Astrocyte of the spinal cord (primary cell): Measurements from ENCODE around the gene UXS1.

ENCODE experiments used
- DNase-seq: peaks from one replicate; pipeline ENCODE4 v3.0.0; 2011; ENCODE audit warnings: low read depth, low spot score
- H3K4me3 ChIP-seq: 2 replicates; pipeline ENCODE4 v1.5.1; 2011; ENCODE audit warnings: low read depth, mild to moderate bottlenecking, low read length, moderate library complexity
- in situ Hi-C: cut with HindIII; loops from 2 replicates; pipeline ENCODE4 v1.10.0; 2017; ENCODE audit warnings: low sequenced_read_pairs
- TF ChIP-seq, protein P1 (sequence below): IDR thresholded peaks from 2 replicates; pipeline ENCODE4 v1.5.1; 2012; ENCODE audit warnings: low read depth, mild to moderate bottlenecking, low read length, inconsistent platforms

UXS1 gene

DNA sequence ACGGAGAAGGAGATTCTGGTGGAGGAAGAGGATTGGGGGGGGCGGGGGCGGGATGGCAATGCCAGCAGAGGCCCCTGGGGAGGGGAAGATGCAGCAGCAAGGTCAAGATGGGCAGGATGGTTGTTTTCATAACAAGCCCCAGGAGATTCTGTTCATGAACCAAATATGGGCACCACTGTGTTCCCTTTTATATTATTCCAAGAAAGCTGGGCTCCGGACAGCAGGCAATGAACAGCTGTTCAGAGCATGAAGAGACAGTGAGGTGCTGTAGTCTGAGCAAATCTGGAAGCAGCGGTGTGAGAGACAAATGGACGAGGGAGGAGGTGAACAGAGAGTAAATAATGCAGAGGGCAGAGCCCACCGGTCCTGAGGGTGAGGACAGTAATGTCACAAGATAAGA lies 20.0 kb downstream of the UXS1 start:
- DNase-seq, result no peak
- TF ChIP-seq, protein P1, sequence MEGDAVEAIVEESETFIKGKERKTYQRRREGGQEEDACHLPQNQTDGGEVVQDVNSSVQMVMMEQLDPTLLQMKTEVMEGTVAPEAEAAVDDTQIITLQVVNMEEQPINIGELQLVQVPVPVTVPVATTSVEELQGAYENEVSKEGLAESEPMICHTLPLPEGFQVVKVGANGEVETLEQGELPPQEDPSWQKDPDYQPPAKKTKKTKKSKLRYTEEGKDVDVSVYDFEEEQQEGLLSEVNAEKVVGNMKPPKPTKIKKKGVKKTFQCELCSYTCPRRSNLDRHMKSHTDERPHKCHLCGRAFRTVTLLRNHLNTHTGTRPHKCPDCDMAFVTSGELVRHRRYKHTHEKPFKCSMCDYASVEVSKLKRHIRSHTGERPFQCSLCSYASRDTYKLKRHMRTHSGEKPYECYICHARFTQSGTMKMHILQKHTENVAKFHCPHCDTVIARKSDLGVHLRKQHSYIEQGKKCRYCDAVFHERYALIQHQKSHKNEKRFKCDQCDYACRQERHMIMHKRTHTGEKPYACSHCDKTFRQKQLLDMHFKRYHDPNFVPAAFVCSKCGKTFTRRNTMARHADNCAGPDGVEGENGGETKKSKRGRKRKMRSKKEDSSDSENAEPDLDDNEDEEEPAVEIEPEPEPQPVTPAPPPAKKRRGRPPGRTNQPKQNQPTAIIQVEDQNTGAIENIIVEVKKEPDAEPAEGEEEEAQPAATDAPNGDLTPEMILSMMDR, result no peak
- in situ Hi-C loops, result no loop called here
- H3K4me3 ChIP-seq, result no peak overlapping the region

DNA sequence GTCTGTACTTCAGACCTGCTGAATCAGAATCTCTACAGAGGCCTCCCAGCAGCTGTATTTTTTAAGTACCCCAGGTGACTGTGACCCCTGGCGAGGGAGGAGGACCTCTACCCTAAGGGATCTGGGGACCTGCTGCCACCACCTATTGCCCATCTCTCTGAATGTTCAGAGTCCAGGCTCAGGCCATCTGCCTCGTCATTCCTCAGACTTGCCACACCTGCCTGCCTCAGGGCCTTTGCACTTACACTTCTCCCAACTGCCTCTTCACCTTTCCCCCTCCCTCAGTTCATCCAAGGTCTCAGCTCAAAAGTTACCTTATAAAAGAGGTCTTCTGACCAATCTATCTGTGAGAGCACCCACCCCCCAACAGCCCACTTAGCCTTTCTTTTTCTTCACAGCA lies 21.5 kb downstream of the UXS1 start:
- no peak overlapping the region for H3K4me3 ChIP-seq

DNA sequence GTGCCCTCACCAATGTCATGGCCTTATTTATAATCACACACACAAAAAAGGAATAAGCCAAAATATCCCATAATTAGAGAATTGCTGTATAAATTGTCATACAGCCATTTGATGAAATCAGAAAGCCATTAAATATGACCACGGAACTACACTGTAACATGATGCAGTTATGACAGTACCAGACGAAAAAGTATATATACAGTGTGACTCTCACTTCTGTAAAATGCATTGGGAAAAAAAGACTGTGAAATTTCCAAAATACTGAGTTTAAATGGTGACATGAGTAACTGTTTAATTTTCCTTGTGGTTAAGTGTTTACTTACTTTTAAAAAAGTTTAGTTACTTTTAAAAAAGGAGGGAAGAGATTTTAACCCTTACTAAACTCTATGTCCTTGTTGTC lies 25.4 kb downstream of the UXS1 start:
- no peak overlapping the region for H3K4me3 ChIP-seq
- in situ Hi-C loops, result no loop called here
- no peak for DNase-seq

More for the DNA sequence above, 21.5 kb downstream of the UXS1 start:
- in situ Hi-C loops, result no loop called here
- no peak for DNase-seq
- TF ChIP-seq, protein P1, result no peak

DNA sequence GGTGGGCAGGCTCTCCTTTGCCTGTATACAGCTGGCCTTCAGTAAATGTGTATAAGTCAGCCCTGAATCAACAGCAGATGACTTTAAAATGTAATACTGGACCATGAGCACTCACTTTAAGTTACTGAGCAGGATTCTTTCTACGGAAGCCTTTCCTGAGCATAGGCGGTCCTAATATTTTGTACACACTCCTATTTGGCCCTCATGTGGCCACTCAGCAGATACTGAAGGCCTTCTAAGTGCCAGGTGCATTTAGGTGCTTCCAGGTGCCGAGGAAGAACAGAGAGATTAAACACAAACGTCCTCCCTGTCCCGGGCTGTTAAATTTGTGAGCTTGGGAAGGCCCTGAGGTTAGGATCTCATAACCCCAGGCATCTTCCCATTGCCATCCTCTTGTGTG lies 27.0 kb downstream of the UXS1 start:
- no peak for DNase-seq
- in situ Hi-C loops, result no loop called here
- TF ChIP-seq, protein P1, result no peak
- H3K4me3 ChIP-seq, result no peak overlapping the region

More for the DNA sequence above, 25.4 kb downstream of the UXS1 start:
- TF ChIP-seq, protein P1, result no peak

DNA sequence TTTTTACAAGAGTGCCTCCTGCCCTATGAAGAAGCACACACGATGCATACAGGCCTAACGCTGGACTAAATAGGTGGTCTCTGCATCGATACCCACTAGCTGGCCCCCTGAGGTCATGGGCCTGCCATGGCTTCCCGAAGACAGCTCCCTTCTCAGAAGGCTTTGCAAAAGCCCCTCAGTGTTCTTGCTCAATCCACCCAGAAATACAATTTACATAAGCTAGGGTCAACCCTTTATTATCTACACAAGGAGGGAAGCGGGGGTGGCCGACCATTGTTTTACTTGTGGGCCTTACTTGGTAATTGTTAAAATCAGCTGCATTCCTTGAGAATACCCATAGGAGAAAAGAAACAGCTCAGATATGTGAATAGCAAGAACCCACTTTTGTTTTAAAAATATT lies 28.5 kb downstream of the UXS1 start:
- in situ Hi-C loops, result no loop called here
- no peak for DNase-seq
- TF ChIP-seq, protein P1, result no peak
- H3K4me3 ChIP-seq, result no peak overlapping the region

DNA sequence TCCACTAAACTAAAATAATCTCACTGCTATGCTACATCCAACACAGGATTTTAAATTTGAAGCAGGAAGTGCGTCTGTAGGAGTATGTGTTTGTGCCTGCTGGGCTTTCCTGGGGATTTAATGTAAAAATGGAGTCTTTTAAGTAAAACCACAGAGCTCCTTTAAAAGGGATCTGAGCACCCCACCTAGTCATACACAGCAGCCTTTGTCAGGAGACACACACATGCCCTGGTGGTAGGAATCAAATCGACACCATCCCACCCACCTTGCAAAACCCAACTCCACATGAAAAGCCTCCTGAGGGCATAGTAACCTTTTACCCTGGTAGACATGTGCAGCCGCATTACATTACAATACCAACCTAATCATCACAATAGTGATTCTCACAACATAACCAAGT lies 29.1 kb downstream of the UXS1 start:
- no peak overlapping the region for H3K4me3 ChIP-seq
- TF ChIP-seq, protein P1, result no peak
- in situ Hi-C loops, result no loop called here
- no peak for DNase-seq

DNA sequence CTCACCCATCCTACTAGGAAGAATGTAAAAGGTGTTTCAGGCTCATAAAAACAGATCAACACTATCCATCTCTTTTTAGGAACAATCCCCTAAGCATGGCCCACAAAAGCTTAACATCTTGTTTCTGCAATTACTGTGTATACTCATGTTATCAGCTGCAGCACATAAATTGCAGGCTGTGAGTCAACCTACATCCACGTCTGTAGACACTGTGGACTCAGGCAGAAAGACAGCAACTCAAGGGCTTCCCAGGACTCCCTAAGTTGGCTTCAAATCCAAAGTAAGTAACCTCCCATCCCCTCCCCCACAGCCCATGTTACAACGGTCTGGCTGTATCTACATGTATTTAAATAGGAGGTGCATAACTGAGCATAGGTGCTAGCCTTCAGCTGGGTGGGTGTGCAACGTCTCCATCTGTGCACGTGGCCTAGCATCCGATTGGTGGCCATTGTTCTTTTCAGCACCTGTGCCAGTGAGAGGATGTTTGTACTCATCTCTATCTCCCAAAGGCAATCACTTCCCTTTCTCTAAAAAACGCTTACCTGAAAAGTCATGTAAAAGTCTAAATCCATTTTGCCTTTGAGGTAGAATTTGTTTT lies 30.1 kb downstream of the UXS1 start:
- no peak for DNase-seq
- TF ChIP-seq, protein P1, result no peak
- in situ Hi-C loops, result no loop called here
- no peak overlapping the region for H3K4me3 ChIP-seq
